GM19023 (cell line): ENCODE data around the gene PIK3R6.
"Not testable (repeated sequence)": the region's sequence is repeated elsewhere in the genome, so short reads cannot be mapped to it uniquely, and the experiment has no call there.

Experiments
- ATAC-seq: cut with Tn5 transposase; IDR thresholded peaks from one replicate; pipeline ENCODE4 v1.9.1; 2021; ENCODE audit warnings: mild to moderate bottlenecking, moderate library complexity; ENCODE audit not compliant: unreplicated experiment

Gene PIK3R6

GRCh38 chr17:8873801-8874715 is 6.6 kb upstream of the PIK3R6 start:
- ATAC-seq, result no peak

GRCh38 chr17:8872705-8873435 is 5.4 kb upstream of the PIK3R6 start:
- no peak for ATAC-seq

- no peak for ATAC-seq
Measured at GRCh38 chr17:8872036-8872704, 4.7 kb upstream of the PIK3R6 start.

- no peak for ATAC-seq
Measured at GRCh38 chr17:8871081-8871581, 3.7 kb upstream of the PIK3R6 start.

- no peak for ATAC-seq
Measured at GRCh38 chr17:8870406-8871040, 3.0 kb upstream of the PIK3R6 start.

GRCh38 chr17:8869114-8869815 is 1.8 kb upstream of the PIK3R6 start:
- no peak for ATAC-seq

- no peak for ATAC-seq
Measured at GRCh38 chr17:8868529-8868951, 1.1 kb upstream of the PIK3R6 start.

- ATAC-seq, result no peak
Measured at GRCh38 chr17:8868092-8868491, 618 bp upstream of the PIK3R6 start.

GRCh38 chr17:8865811-8866210 is 1.7 kb downstream of the PIK3R6 start:
- no peak for ATAC-seq

- ATAC-seq, result no peak
Measured at GRCh38 chr17:8865385-8865784, 2.1 kb downstream of the PIK3R6 start.

GRCh38 chr17:8862213-8863056 is 5.0 kb downstream of the PIK3R6 start:
- no peak for ATAC-seq

GRCh38 chr17:8861495-8862181 is 5.8 kb downstream of the PIK3R6 start:
- no peak for ATAC-seq

GRCh38 chr17:8859804-8860430 is 7.6 kb downstream of the PIK3R6 start:
- ATAC-seq, result no peak

GRCh38 chr17:8859027-8859803 is 8.3 kb downstream of the PIK3R6 start:
- ATAC-seq, result no peak

- peak; percentile 37 for ATAC-seq
Measured at GRCh38 chr17:8857919-8858318, 9.6 kb downstream of the PIK3R6 start.

- no peak for ATAC-seq
Measured at GRCh38 chr17:8856869-8857575, 10.5 kb downstream of the PIK3R6 start.

- ATAC-seq, result not testable (repeated sequence)
Measured at GRCh38 chr17:8856205-8856603, 11.3 kb downstream of the PIK3R6 start.
